Fibroblast of lung (primary cell): Measurements from ENCODE around the gene AVP. TPM values are rescaled to one million over a fixed set of nuclear protein-coding genes. Genes with fewer than 3 reads are reported as not detected.

Experiments
- DNase-seq, 2 donors: peaks; one replicate each; pipeline versions ENCODE4 v3.0.0 to v3.0.0-alpha.2; 2010; ENCODE audit warnings: low read depth in 2 of 2
- H2AFZ ChIP-seq: 2 replicates; pipeline ENCODE4 v1.5.1; 2012; ENCODE audit warnings: low read length, control low read depth, inconsistent platforms
- H3K27ac ChIP-seq: 2 replicates; pipeline ENCODE4 v1.5.1; 2011; ENCODE audit warnings: low read length, control low read depth; ENCODE audit not compliant: insufficient read depth
- H3K27me3 ChIP-seq: 2 replicates; pipeline ENCODE4 v1.5.1; 2011; ENCODE audit warnings: mild to moderate bottlenecking, low read length; ENCODE audit not compliant: control insufficient read depth, insufficient read depth
- H3K36me3 ChIP-seq: 2 replicates; pipeline ENCODE4 v1.5.1; 2011; ENCODE audit warnings: low read length; ENCODE audit not compliant: control insufficient read depth, insufficient read depth
- H3K4me1 ChIP-seq: 2 replicates; pipeline ENCODE4 v1.5.1; 2011; ENCODE audit warnings: low read length; ENCODE audit not compliant: control insufficient read depth, insufficient read depth; ENCODE audit errors: extremely low read depth
- H3K4me2 ChIP-seq: 2 replicates; pipeline ENCODE4 v1.5.1; 2011; ENCODE audit warnings: low read length, control low read depth; ENCODE audit not compliant: insufficient read depth; ENCODE audit errors: extremely low read depth
- H3K4me3 ChIP-seq, 4 experiments: fragments of 200-600 bp in 1 of 4; sonication (generic) in 1 of 4; replicated peaks in 1 of 4; 2 replicates each; pipeline ENCODE4 v1.5.1; 2011 to 2016; ENCODE audit warnings: low read length in 4 of 4, low read depth in 3 of 4, mild to moderate bottlenecking in 3 of 4, control low read depth in 2 of 4, inconsistent platforms in 1 of 4, mixed read lengths in 1 of 4; ENCODE audit not compliant: insufficient read depth in 1 of 4; ENCODE audit errors: control extremely low read depth in 1 of 4
- H3K79me2 ChIP-seq: 2 replicates; pipeline ENCODE4 v1.5.1; 2012; ENCODE audit warnings: mild to moderate bottlenecking, low read length, inconsistent platforms; ENCODE audit not compliant: control insufficient read depth, insufficient read depth
- H3K9ac ChIP-seq: 2 replicates; pipeline ENCODE4 v1.5.1; 2011; ENCODE audit warnings: mild to moderate bottlenecking, low read length, control low read depth; ENCODE audit not compliant: insufficient read depth
- H3K9me3 ChIP-seq: 2 replicates; pipeline ENCODE4 v1.5.1; 2012; ENCODE audit warnings: low read depth, low read length; ENCODE audit not compliant: control insufficient read depth, insufficient read depth
- H4K20me1 ChIP-seq: 2 replicates; pipeline ENCODE4 v1.5.1; 2011; ENCODE audit warnings: low read length; ENCODE audit not compliant: control insufficient read depth, insufficient read depth; ENCODE audit errors: extremely low read depth
- EZH2 ChIP-seq: IDR thresholded peaks from 2 replicates; pipeline ENCODE4 v1.5.1; 2012; ENCODE audit warnings: low read length, control low read depth, mild to moderate bottlenecking; ENCODE audit errors: missing control alignments
- polyA plus RNA-seq, 2 donors: library from polyadenylated mRNA; depleted of rRNA in 1 of 2; stranded (reverse) in 1 of 2; unstranded in 1 of 2; fragments of >200 nt; gene quantifications; 2 replicates each; pipeline ENCODE4 v1.2.1, GENCODE V29; 2011 to 2012; ENCODE audit warnings: missing spikeins in 1 of 2
- total RNA-seq: library from RNA; depleted of rRNA; stranded (reverse); fragments of >200 nt; gene quantifications from 2 replicates; pipeline ENCODE4 v1.2.1, GENCODE V29; 2014
- TF ChIP-seq, protein P1 (sequence below), 2 donors: IDR thresholded peaks in 1 of 2; conservative IDR thresholded peaks in 1 of 2; 1 replicate in 1 of 2; 2 replicates in 1 of 2; pipeline ENCODE4 v1.5.1; 2011 to 2012; ENCODE audit warnings: low read length in 2 of 2, control low read depth in 1 of 2, inconsistent platforms in 1 of 2, low read depth in 1 of 2, mild to moderate bottlenecking in 1 of 2

Gene AVP
- total and polyA plus RNA-seq, 2 donors (not counting 1 experiment from before 2014, with no cell fraction given) = not detected

DNA sequence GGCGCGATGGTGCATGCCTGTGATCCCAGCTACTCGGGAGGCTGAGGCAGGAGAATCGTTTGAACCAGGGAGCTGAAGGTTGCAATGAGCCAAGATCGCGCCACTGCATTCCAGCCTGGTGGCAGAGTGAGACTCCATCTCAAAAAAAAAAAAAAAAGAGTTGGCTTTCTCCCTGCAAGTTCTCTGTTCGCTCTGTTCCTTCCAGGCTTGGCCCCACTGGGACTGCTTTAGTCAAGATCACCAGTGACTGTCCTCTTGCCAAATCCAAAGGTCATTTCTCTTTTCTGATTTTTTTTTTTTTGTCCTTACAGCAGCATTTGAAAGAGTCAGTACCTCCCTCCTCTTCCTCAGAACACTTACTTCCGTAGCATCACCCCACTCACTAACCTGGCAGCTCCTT lies 51.9 kb downstream of the AVP start:
- Histone ChIP-seq H3K9ac (no peak overlapping the region), H3K27ac (no peak overlapping the region), H4K20me1 (no peaks in the 10 kb centered on the region), H3K4me3 (no peak overlapping the region), H3K4me1 (no peaks in the 10 kb centered on the region), H3K36me3 (peaks cover 16% of the 10 kb centered on the region), H3K4me2 (no peak overlapping the region), H3K79me2 (no peaks in the 10 kb centered on the region), H3K27me3 (no peaks in the 10 kb centered on the region), H2AFZ (no peak overlapping the region), H3K9me3 (no peaks in the 10 kb centered on the region)
- TF ChIP-seq EZH2 = no peak
- TF ChIP-seq, protein P1, sequence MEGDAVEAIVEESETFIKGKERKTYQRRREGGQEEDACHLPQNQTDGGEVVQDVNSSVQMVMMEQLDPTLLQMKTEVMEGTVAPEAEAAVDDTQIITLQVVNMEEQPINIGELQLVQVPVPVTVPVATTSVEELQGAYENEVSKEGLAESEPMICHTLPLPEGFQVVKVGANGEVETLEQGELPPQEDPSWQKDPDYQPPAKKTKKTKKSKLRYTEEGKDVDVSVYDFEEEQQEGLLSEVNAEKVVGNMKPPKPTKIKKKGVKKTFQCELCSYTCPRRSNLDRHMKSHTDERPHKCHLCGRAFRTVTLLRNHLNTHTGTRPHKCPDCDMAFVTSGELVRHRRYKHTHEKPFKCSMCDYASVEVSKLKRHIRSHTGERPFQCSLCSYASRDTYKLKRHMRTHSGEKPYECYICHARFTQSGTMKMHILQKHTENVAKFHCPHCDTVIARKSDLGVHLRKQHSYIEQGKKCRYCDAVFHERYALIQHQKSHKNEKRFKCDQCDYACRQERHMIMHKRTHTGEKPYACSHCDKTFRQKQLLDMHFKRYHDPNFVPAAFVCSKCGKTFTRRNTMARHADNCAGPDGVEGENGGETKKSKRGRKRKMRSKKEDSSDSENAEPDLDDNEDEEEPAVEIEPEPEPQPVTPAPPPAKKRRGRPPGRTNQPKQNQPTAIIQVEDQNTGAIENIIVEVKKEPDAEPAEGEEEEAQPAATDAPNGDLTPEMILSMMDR (conservative IDR thresholded peaks at IDR 0.05 in 1 of 2, IDR thresholded peaks at IDR 0.05 in 1 of 2; ENCODE audit: low read depth in 1 of 2, low read length in 2 of 2) = no peak
- DNase-seq = no peak

Other genes with a start within 250 kb of the AVP start
- gene PCED1A, start 244.1 kb downstream of the AVP start, total RNA-seq = 26.4 and 36.0 TPM in 2 replicates
- 10.3 and 16.4 TPM in 2 replicates for gene PCED1A, start 244.1 kb downstream of the AVP start, polyA plus RNA-seq
- gene VPS16, start 244.0 kb downstream of the AVP start, total RNA-seq = 46.1 and 48.5 TPM in 2 replicates
- gene VPS16, start 244.0 kb downstream of the AVP start, polyA plus RNA-seq = 32.2 and 32.9 TPM in 2 replicates
- gene PTPRA, start 211.2 kb downstream of the AVP start, total RNA-seq = 22.3 and 27.9 TPM in 2 replicates
- gene PTPRA, start 211.2 kb downstream of the AVP start, polyA plus RNA-seq = 106 and 127 TPM in 2 replicates
- not detected in 2 replicates for gene GNRH2, start 41.1 kb downstream of the AVP start, total RNA-seq
- gene GNRH2, start 41.1 kb downstream of the AVP start, polyA plus RNA-seq = not detected in 2 replicates
- gene MRPS26, start 38.7 kb downstream of the AVP start, total RNA-seq = 37.0 and 42.6 TPM in 2 replicates
- gene MRPS26, start 38.7 kb downstream of the AVP start, polyA plus RNA-seq = 16.1 and 19.2 TPM in 2 replicates
- not detected in 2 replicates for gene OXT, start 13.1 kb downstream of the AVP start, total RNA-seq
- not detected in 2 replicates for gene OXT, start 13.1 kb downstream of the AVP start, polyA plus RNA-seq
- gene FASTKD5, start 75.1 kb upstream of the AVP start, total RNA-seq = 9.6 and 10.8 TPM in 2 replicates
- gene FASTKD5, start 75.1 kb upstream of the AVP start, polyA plus RNA-seq = 11.9 and 12.8 TPM in 2 replicates
- gene UBOX5, start 75.1 kb upstream of the AVP start, total RNA-seq = 2.1 and 3.3 TPM in 2 replicates
- 3.6 and 3.9 TPM in 2 replicates for gene UBOX5, start 75.1 kb upstream of the AVP start, polyA plus RNA-seq
- gene LZTS3, start 88.8 kb upstream of the AVP start, total RNA-seq = 3.3 and 6.1 TPM in 2 replicates
- gene LZTS3, start 88.8 kb upstream of the AVP start, polyA plus RNA-seq = 2.4 and 2.6 TPM in 2 replicates
- 32.9 and 35.5 TPM in 2 replicates for gene DDRGK1, start 120.0 kb upstream of the AVP start, total RNA-seq
- gene DDRGK1, start 120.0 kb upstream of the AVP start, polyA plus RNA-seq = 37.5 and 42.4 TPM in 2 replicates
- gene ITPA, start 124.8 kb upstream of the AVP start, total RNA-seq = 15.9 and 21.3 TPM in 2 replicates
- gene ITPA, start 124.8 kb upstream of the AVP start, polyA plus RNA-seq = 32.2 and 37.8 TPM in 2 replicates
- gene SLC4A11, start 154.5 kb upstream of the AVP start, total RNA-seq = 0.51 and 1.7 TPM in 2 replicates
- 0.56 and 1.1 TPM in 2 replicates for gene SLC4A11, start 154.5 kb upstream of the AVP start, polyA plus RNA-seq